GM12875 (cell line): Measurements from ENCODE around the gene LINGO1.
A peak's percentile ranks its signal among the peaks of the same experiment; 100 is the strongest.

ENCODE experiments used
- H3K4me3 ChIP-seq: one replicate; pipeline ENCODE4 v1.5.1; 2011; ENCODE audit warnings: low read depth, low read length, control low read depth
- TF ChIP-seq, protein P1 (sequence below): IDR thresholded peaks from 2 replicates; pipeline ENCODE4 v1.5.1; 2011; ENCODE audit warnings: low read depth, mild to moderate bottlenecking, control low read depth, inconsistent platforms, low read length, moderate library complexity, borderline replicate concordance; ENCODE audit not compliant: insufficient read depth

LINGO1 gene

DNA sequence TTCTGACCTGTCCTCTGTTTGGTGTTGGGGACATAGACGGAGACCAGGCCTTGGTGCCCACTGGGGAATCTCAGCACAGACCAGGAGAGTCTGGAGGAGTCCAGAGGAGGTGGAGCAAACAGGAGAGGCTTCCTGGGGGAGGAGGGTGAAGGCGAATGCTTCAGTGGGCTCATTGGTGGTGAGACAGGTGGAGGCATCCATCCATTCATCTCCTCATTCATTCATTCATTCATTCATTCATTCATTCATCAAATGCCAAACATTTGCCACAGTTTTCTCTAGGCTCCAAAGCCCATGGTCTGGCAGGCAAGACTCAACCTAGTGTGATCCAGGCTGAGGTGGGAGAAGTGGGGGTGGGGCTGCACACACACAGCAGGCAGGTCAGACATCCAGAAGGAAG, 7.9 kb upstream of the LINGO1 start:
- no peak overlapping the region for H3K4me3 ChIP-seq
- TF ChIP-seq, protein P1, sequence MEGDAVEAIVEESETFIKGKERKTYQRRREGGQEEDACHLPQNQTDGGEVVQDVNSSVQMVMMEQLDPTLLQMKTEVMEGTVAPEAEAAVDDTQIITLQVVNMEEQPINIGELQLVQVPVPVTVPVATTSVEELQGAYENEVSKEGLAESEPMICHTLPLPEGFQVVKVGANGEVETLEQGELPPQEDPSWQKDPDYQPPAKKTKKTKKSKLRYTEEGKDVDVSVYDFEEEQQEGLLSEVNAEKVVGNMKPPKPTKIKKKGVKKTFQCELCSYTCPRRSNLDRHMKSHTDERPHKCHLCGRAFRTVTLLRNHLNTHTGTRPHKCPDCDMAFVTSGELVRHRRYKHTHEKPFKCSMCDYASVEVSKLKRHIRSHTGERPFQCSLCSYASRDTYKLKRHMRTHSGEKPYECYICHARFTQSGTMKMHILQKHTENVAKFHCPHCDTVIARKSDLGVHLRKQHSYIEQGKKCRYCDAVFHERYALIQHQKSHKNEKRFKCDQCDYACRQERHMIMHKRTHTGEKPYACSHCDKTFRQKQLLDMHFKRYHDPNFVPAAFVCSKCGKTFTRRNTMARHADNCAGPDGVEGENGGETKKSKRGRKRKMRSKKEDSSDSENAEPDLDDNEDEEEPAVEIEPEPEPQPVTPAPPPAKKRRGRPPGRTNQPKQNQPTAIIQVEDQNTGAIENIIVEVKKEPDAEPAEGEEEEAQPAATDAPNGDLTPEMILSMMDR = no peak

DNA sequence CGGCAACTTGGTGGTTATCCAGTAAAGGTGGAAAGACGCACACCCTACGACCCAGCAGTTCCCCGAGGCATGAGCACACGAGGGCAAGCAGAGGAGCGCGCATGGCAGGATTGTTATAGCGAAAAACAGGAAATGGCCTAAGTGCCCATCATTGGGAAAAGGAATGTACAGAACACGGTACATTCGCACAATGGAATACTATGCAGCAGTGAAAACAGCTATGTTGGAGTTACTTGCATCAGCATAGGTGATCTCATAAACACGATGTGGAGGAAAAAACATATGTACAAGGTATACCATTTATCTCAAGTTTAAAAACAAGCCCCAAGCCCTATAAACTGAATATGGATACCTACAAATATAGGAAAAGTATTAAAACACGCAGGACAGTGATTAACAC, 6.7 kb upstream of the LINGO1 start:
- H3K4me3 ChIP-seq = no peak overlapping the region
- TF ChIP-seq, protein P1 = no peak

DNA sequence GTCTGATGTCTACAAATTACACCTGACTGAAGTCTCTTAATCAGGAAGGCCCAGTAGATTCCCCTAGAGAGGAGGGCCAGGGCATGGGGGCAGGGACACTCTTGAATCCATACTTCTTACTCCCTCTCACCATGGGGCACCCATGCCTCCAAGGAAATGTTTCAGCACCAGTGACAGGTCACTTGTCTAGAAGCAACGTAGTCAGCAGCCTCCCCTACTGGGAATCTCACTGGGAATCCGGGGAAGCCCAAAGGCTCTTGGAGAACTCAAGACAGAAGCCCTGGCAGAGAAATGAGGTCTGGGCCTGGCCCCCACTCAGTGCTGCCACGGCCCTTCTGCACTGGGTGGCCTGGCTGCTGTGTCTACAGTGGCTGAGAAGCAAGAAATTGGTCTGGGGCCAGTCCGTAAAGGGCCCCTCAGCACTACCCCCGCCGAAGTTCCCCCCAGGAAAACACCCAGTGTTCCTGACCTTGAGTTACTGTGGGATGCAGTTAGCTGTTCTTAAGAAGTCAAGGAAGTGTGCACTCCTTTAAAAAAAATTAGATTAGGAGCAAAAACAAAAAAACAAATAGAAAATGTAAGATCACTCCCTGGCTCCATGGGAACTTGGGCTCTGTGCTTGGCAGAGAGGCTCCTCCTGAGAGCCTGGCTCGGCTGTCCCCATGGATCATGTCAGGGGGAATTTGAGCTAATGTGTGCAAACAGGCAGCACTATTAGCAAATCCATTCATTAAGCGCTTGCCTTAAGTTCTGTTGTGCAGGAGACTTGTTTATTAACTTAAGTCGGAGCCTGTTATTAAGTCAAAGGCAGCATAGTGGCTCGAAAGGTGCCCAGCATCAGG, 5.4 kb upstream of the LINGO1 start:
- no peak overlapping the region for H3K4me3 ChIP-seq
- TF ChIP-seq, protein P1 = no peak

GRCh38 chr15:77636209-77636608, 3.5 kb upstream of the LINGO1 start:
- TF ChIP-seq, protein P1 = no peak
- H3K4me3 ChIP-seq = no peak overlapping the region

GRCh38 chr15:77634266-77634962, 1.7 kb upstream of the LINGO1 start:
- H3K4me3 ChIP-seq = no peak overlapping the region
- TF ChIP-seq, protein P1 = peak; percentile 83

DNA sequence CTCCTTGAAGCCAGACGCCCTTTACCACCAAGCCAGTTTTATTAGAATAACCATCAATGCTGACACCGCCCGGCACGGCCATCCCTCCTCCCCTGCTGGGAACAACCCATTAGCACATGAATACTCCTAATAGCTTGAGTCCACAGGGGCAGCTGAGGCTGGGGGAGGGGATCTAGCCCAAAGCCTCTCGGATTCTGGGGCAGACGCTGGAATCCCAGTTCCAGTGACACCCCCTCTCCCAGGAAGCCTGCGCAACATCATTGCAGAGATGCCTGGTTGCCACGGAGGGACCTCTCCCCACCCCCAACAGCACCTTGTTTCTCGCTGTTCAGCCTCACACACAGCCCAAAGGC, 1.2 kb upstream of the LINGO1 start:
- H3K4me3 ChIP-seq = no peak overlapping the region

More for the DNA sequence above, 1.2 kb upstream of the LINGO1 start:
- TF ChIP-seq, protein P1 = no peak
